Gastroesophageal sphincter (tissue), 4 donors: ENCODE results near the gene ADGRL2. TPM values are rescaled to one million over a fixed set of nuclear protein-coding genes. Genes with fewer than 3 reads are reported as not detected.

ENCODE experiments used
- ATAC-seq: fragments of 150-250 bp; one replicate; pipeline ENCODE4 v1.9.1; 2016; ENCODE audit warnings: mild to moderate bottlenecking, moderate library complexity
- H3K27ac ChIP-seq, 4 donors: fragments of 200-600 bp; sonication (generic) in 3 of 4; 1 replicate in 3 of 4; 2 replicates in 1 of 4; pipeline ENCODE4 v1.5.1; 2016 to 2019
- H3K27me3 ChIP-seq: fragments of 200-600 bp; sonication (generic); one replicate; pipeline ENCODE4 v1.5.1; 2019
- H3K36me3 ChIP-seq, 2 donors: fragments of 200-600 bp; sonication (generic); one replicate each; pipeline ENCODE4 v1.5.1; 2019; ENCODE audit warnings: control low read depth in 1 of 2
- H3K4me1 ChIP-seq, 3 donors: fragments of 200-600 bp; sonication (generic); 1 replicate in 2 of 3; 2 replicates in 1 of 3; pipeline ENCODE4 v1.5.1; 2016 to 2019; ENCODE audit warnings: control low read depth in 2 of 3
- H3K4me3 ChIP-seq, 2 donors: fragments of 200-600 bp; sonication (generic); one replicate each; pipeline ENCODE4 v1.5.1; 2019; ENCODE audit warnings: mild to moderate bottlenecking in 1 of 2, moderate library complexity in 1 of 2
- H3K9me3 ChIP-seq, 3 donors: fragments of 200-600 bp; sonication (generic); one replicate each; pipeline ENCODE4 v1.5.1; 2017 to 2019; ENCODE audit warnings: control low read depth in 2 of 3
- CTCF ChIP-seq, 4 experiments: fragments of 200-600 bp in 2 of 4; fragments of 450-650 bp in 2 of 4; sonication (generic) in 1 of 4; IDR thresholded peaks; one replicate each; pipeline ENCODE4 v1.5.1; 2017 to 2019; ENCODE audit warnings: antibody characterized with exemption in 4 of 4, mild to moderate bottlenecking in 2 of 4, moderate library complexity in 2 of 4
- EP300 ChIP-seq: sonication (generic); formaldehyde crosslinking; IDR thresholded peaks from one replicate; pipeline ENCODE4 v1.6.1; 2017; ENCODE audit warnings: antibody characterized with exemption, mild to moderate bottlenecking
- POLR2A ChIP-seq, 2 donors: fragments of 450-650 bp; IDR thresholded peaks; one replicate each; pipeline ENCODE4 v1.6.1; 2017; ENCODE audit warnings: antibody characterized with exemption in 2 of 2, mild to moderate bottlenecking in 2 of 2, moderate library complexity in 1 of 2
- POLR2AphosphoS5 ChIP-seq: sonication (generic); formaldehyde crosslinking; IDR thresholded peaks from one replicate; pipeline ENCODE4 v1.6.1; 2017; ENCODE audit warnings: antibody characterized with exemption
- WGBS, 2 donors: methylation state at CpG; one replicate each; pipeline ENCODE4 v1.1.5; 2018; ENCODE audit warnings: low coverage in 1 of 2; 5-methylcytosine and 5-hydroxymethylcytosine counted together
- total RNA-seq, 4 donors: library from RNA; depleted of rRNA; stranded (reverse); fragments of >200 nt; gene quantifications; one replicate each; pipeline ENCODE4 v1.1.0, GENCODE V29; 2016

The ADGRL2 gene
- total RNA-seq, 4 donors from 2014 or later, result 68.9 to 141 (median 83.8) TPM

- Histone ChIP-seq H3K27ac (no peak overlapping the region), H3K4me3 (no peak overlapping the region), H3K27me3 (no peaks in the 10 kb centered on the region), H3K9me3 (no peaks in the 10 kb centered on the region), H3K36me3 (no peaks in the 10 kb centered on the region), H3K4me1 (peaks cover 0 to 56% (median 0%) of the 10 kb centered on the region in 3 donors)
- no peak for ATAC-seq
- TF ChIP-seq CTCF (IDR thresholded peaks at IDR 0.05) (peak in 1 of 4 experiments; percentile 40), POLR2A (IDR thresholded peaks at IDR 0.05) (no peak)
- WGBS, 2 donors, result 62 to 64% methylated on average over 3 of the region's 3 CpGs
These were observed 11.1 kb downstream of the ADGRL2 start for GRCh38 chr1:81811757-81812371.

- no peak for ATAC-seq
- no peak overlapping the region for H3K27ac ChIP-seq
- TF ChIP-seq POLR2A (IDR thresholded peaks at IDR 0.05) (no peak), CTCF (IDR thresholded peaks at IDR 0.05) (no peak), POLR2AphosphoS5 (no peak), EP300 (no peak)
- no peak overlapping the region for H3K4me3 ChIP-seq
- H3K27me3 ChIP-seq, result no peaks in the 10 kb centered on the region
- no peaks in the 10 kb centered on the region for H3K36me3 ChIP-seq
- H3K4me1 ChIP-seq, result peaks cover 0 to 55% (median 0%) of the 10 kb centered on the region in 3 donors
- 48 to 50% methylated on average over 4 of the region's 4 CpGs for WGBS, 2 donors
- H3K9me3 ChIP-seq, result no peaks in the 10 kb centered on the region
These were observed 12.0 kb downstream of the ADGRL2 start for GRCh38 chr1:81812712-81813111.

GRCh38 chr1:81813691-81814090 is 13.0 kb downstream of the ADGRL2 start:
- Histone ChIP-seq H3K4me3 (no peak overlapping the region), H3K9me3 (no peaks in the 10 kb centered on the region), H3K27ac (no peak overlapping the region), H3K27me3 (no peaks in the 10 kb centered on the region), H3K4me1 (peaks cover 0 to 45% (median 0%) of the 10 kb centered on the region in 3 donors), H3K36me3 (no peaks in the 10 kb centered on the region)
- TF ChIP-seq CTCF (IDR thresholded peaks at IDR 0.05) (no peak), POLR2A (IDR thresholded peaks at IDR 0.05) (no peak), POLR2AphosphoS5 (no peak)
- 88 to 94% methylated on average over 2 of the region's 2 CpGs for WGBS, 2 donors
- no peak for ATAC-seq

- TF ChIP-seq POLR2A (IDR thresholded peaks at IDR 0.05) (no peak), EP300 (no peak), POLR2AphosphoS5 (no peak), CTCF (IDR thresholded peaks at IDR 0.05) (no peak)
- no peak for ATAC-seq
- Histone ChIP-seq H3K4me3 (no peak overlapping the region), H3K9me3 (no peaks in the 10 kb centered on the region), H3K4me1 (peaks cover 0 to 10% (median 0%) of the 10 kb centered on the region in 3 donors), H3K27me3 (no peaks in the 10 kb centered on the region), H3K36me3 (no peaks in the 10 kb centered on the region), H3K27ac (no peak overlapping the region)
- WGBS, 2 donors, result 82 to 89% methylated on average over 4 of the region's 4 CpGs
These were observed 18.9 kb downstream of the ADGRL2 start for GRCh38 chr1:81819613-81820012.

- TF ChIP-seq CTCF (IDR thresholded peaks at IDR 0.05), result no peak
- TF ChIP-seq EP300, result no peak
- no peak for TF ChIP-seq POLR2A (IDR thresholded peaks at IDR 0.05)
- TF ChIP-seq POLR2AphosphoS5, result no peak
- Histone ChIP-seq H3K27me3 (no peaks in the 10 kb centered on the region), H3K4me1 (peaks cover 0 to 11% (median 0%) of the 10 kb centered on the region in 3 donors), H3K9me3 (no peaks in the 10 kb centered on the region), H3K27ac (no peak overlapping the region), H3K36me3 (no peaks in the 10 kb centered on the region), H3K4me3 (no peak overlapping the region)
- ATAC-seq, result no peak
- WGBS, 2 donors, result 80 to 91% methylated on average over 1 to 2 of the region's 2 CpGs
These were observed 20.0 kb downstream of the ADGRL2 start for GRCh38 chr1:81820765-81821164.
